Upper lobe of left lung (tissue), 6 donors: ENCODE results near the gene ZBTB46. TPM values are rescaled to one million over a fixed set of nuclear protein-coding genes. Genes with fewer than 3 reads are reported as not detected.

Experiments
- ATAC-seq, 2 donors: fragments of 200-7000 bp; cut with Tn5 transposase; one replicate each; pipeline ENCODE4 v1.9.1; 2022; ENCODE audit warnings: mild to moderate bottlenecking in 2 of 2, moderate library complexity in 2 of 2; ENCODE audit not compliant: low FRiP score in 2 of 2
- DNase-seq, 2 donors: peaks; one replicate each; pipeline ENCODE4 v3.0.0-alpha.2; 2019 to 2020
- H3K27ac ChIP-seq, 4 donors: fragments of 200-600 bp; sonication (generic); one replicate each; pipeline ENCODE4 v1.5.1; 2016 to 2019
- H3K27me3 ChIP-seq, 4 donors: fragments of 200-600 bp; sonication (generic); one replicate each; pipeline ENCODE4 v1.5.1; 2017 to 2019
- H3K36me3 ChIP-seq, 4 donors: fragments of 200-600 bp; sonication (generic); one replicate each; pipeline ENCODE4 v1.5.1; 2016 to 2019
- H3K4me1 ChIP-seq, 4 donors: fragments of 200-600 bp; sonication (generic); one replicate each; pipeline ENCODE4 v1.5.1; 2018 to 2019
- H3K4me3 ChIP-seq, 4 donors: fragments of 200-600 bp; sonication (generic); one replicate each; pipeline ENCODE4 v1.5.1; 2017 to 2019; ENCODE audit warnings: mild to moderate bottlenecking in 2 of 4, moderate library complexity in 1 of 4
- H3K9me3 ChIP-seq, 4 donors: fragments of 200-600 bp; sonication (generic); one replicate each; pipeline ENCODE4 v1.5.1; 2018 to 2019
- CTCF ChIP-seq, 6 experiments: fragments of 450-650 bp in 4 of 6; fragments of 200-600 bp in 2 of 6; sonication (generic) in 2 of 6; IDR thresholded peaks; one replicate each; pipeline ENCODE4 v1.5.1; 2016 to 2019; ENCODE audit warnings: antibody characterized with exemption in 6 of 6
- EP300 ChIP-seq, 4 donors: sonication (generic); formaldehyde crosslinking; IDR thresholded peaks; one replicate each; pipeline ENCODE4 v1.5.1; 2017; ENCODE audit warnings: antibody characterized with exemption in 4 of 4, control low read depth in 2 of 4
- POLR2A ChIP-seq, 4 donors: fragments of 450-650 bp; IDR thresholded peaks; one replicate each; pipeline ENCODE4 v1.5.1; 2016 to 2017; ENCODE audit warnings: antibody characterized with exemption in 4 of 4, mild to moderate bottlenecking in 2 of 4
- POLR2AphosphoS5 ChIP-seq, 2 donors: sonication (generic); formaldehyde crosslinking; IDR thresholded peaks; one replicate each; pipeline ENCODE4 v1.5.1; 2017; ENCODE audit warnings: antibody characterized with exemption in 2 of 2
- WGBS, 2 donors: methylation state at CpG; one replicate each; pipeline ENCODE4 v1.1.5; 2017 to 2018; 5-methylcytosine and 5-hydroxymethylcytosine counted together
- total RNA-seq, 6 donors: library from RNA; depleted of rRNA in 4 of 6; stranded (reverse); fragments of >200 nt in 4 of 6; gene quantifications; one replicate each; pipeline versions ENCODE4 v1.1.0 to v1.2.1, GENCODE V29; 2016 to 2021
- donor health status: DM: no; HTN: no; CAD: no; lungs with moderate emphysema.
- donor health status: DM: no; HTN: yes; CAD: no; lungs with severe emphysema.

Gene ZBTB46
- total RNA-seq, 6 donors from 2014 or later = 7.6 to 25.3 (median 11.6) TPM

GRCh38 chr20:63708301-63709148, 122.5 kb downstream of the ZBTB46 start:
- ATAC-seq = no peak
- H3K27ac ChIP-seq = peak overlapping the region; percentile 89 to 93 (median 92)
- H3K4me1 ChIP-seq = peaks cover 24 to 33% (median 26%) of the 10 kb centered on the region in 4 donors
- H3K36me3 ChIP-seq = peaks cover 24 to 70% (median 52%) of the 10 kb centered on the region in 4 donors
- H3K4me3 ChIP-seq = peak overlapping the region; percentile 79 to 98 (median 92)
- 60 to 66% methylated on average over 22 to 28 of the region's 67 CpGs for WGBS, 2 donors
- H3K27me3 ChIP-seq = no peaks in the 10 kb centered on the region
- H3K9me3 ChIP-seq = no peaks in the 10 kb centered on the region
- peak in 1 of 2 donors; percentile 23 for DNase-seq
- TF ChIP-seq CTCF (IDR thresholded peaks at IDR 0.05) (no peak), POLR2AphosphoS5 (IDR thresholded peaks at IDR 0.05) (no peak), POLR2A (IDR thresholded peaks at IDR 0.05) (no peak)

- Histone ChIP-seq H3K27ac (peak within 1 kb of the TSS; percentile 89 to 93 (median 92)), H3K27me3 (no peaks in the 10 kb centered on the region), H3K4me3 (peak within 1 kb of the TSS; percentile 79 to 98 (median 92)), H3K9me3 (no peaks in the 10 kb centered on the region), H3K4me1 (peaks cover 24 to 33% (median 26%) of the 10 kb centered on the region in 4 donors), H3K36me3 (peaks cover 24 to 66% (median 51%) of the 10 kb centered on the region in 4 donors)
- DNase-seq (peak; percentile 91 to 99), ATAC-seq (peak; percentile 95 to 98)
- 1% methylated on average over 33 of the region's 98 CpGs; no CpG with 5 or more reads in 1 of the 2 donors for WGBS, 2 donors
- TF ChIP-seq CTCF (IDR thresholded peaks at IDR 0.05) (peak in 4 of 6 experiments; percentile 21 to 48 (median 30)), EP300 (IDR thresholded peaks at IDR 0.05) (no peak), POLR2AphosphoS5 (IDR thresholded peaks at IDR 0.05) (peak; percentile 94 to 95), POLR2A (IDR thresholded peaks at IDR 0.05) (peak in 3 of 4 donors; percentile 7 to 83 (median 42))
Observed at GRCh38 chr20:63707558-63708300, 123.3 kb downstream of the ZBTB46 start, which contains the start of the genes ARFRP1 and ZGPAT. Gene ARFRP1 (minus strand): TSS chr20:63707976. CDS start chr20:63707091, 885 bp downstream. Gene ZGPAT (plus strand): TSS chr20:63708039. CDS start chr20:63708581, 542 bp downstream.

- TF ChIP-seq CTCF (IDR thresholded peaks at IDR 0.05) (peak in 2 of 6 experiments; percentile 23 to 33), EP300 (IDR thresholded peaks at IDR 0.05) (no peak), POLR2A (IDR thresholded peaks at IDR 0.05) (peak in 1 of 4 donors; percentile 17), POLR2AphosphoS5 (IDR thresholded peaks at IDR 0.05) (peak in 1 of 2 donors; percentile 16)
- no peaks in the 10 kb centered on the region for H3K27me3 ChIP-seq
- peak overlapping the region; percentile 89 to 93 (median 92) for H3K27ac ChIP-seq
- DNase-seq = peak; percentile 58 to 82
- H3K4me1 ChIP-seq = peaks cover 24 to 33% (median 26%) of the 10 kb centered on the region in 4 donors
- H3K4me3 ChIP-seq = peak overlapping the region; percentile 79 to 98 (median 92)
- H3K9me3 ChIP-seq = no peaks in the 10 kb centered on the region
- peak; percentile 12 to 71 for ATAC-seq
- WGBS, 2 donors = 4 to 10% methylated on average over 14 to 23 of the region's 56 CpGs
- peaks cover 21 to 59% (median 46%) of the 10 kb centered on the region in 4 donors for H3K36me3 ChIP-seq
Observed at GRCh38 chr20:63706852-63707557, 124.1 kb downstream of the ZBTB46 start.

GRCh38 chr20:63706027-63706695, 124.9 kb downstream of the ZBTB46 start:
- TF ChIP-seq CTCF (IDR thresholded peaks at IDR 0.05) = no peak
- TF ChIP-seq EP300 (IDR thresholded peaks at IDR 0.05) = no peak
- TF ChIP-seq POLR2AphosphoS5 (IDR thresholded peaks at IDR 0.05) = no peak
- no peak for TF ChIP-seq POLR2A (IDR thresholded peaks at IDR 0.05)
- H3K27me3 ChIP-seq = no peaks in the 10 kb centered on the region
- peaks cover 20 to 51% (median 39%) of the 10 kb centered on the region in 4 donors for H3K36me3 ChIP-seq
- H3K4me1 ChIP-seq = peaks cover 24 to 33% (median 26%) of the 10 kb centered on the region in 4 donors
- H3K9me3 ChIP-seq = no peaks in the 10 kb centered on the region
- peak overlapping the region; percentile 89 to 93 (median 92) for H3K27ac ChIP-seq
- ATAC-seq = no peak
- WGBS, 2 donors = 78 to 84% methylated on average over 8 to 12 of the region's 12 CpGs
- H3K4me3 ChIP-seq = peak overlapping the region in 3 of 4 donors; percentile 79 to 98 (median 96)
- DNase-seq = no peak
